H1 (cell line): ENCODE results near the gene TRIM15. TPM values are rescaled to one million over a fixed set of nuclear protein-coding genes. Genes with fewer than 3 reads are reported as not detected.

ENCODE experiments used
- CTCF ChIA-PET: fragments of 300-600 bp; sonication (Branson Sonifier 250); formaldehyde crosslinking; loops from one replicate; lab custom pipeline; 2021; ENCODE audit not compliant: partially characterized antibody; lab: Charles Lee
- POLR2A ChIA-PET: fragments of 300-600 bp; sonication (Branson Sonifier 250); formaldehyde crosslinking; loops from one replicate; lab custom pipeline; 2021; ENCODE audit warnings: inconsistent platforms; ENCODE audit not compliant: partially characterized antibody; lab: Charles Lee
- DNase-seq, 2 experiments: peaks; one replicate each; pipeline versions ENCODE4 v3.0.0 to v3.0.0-alpha.2; 2010 to 2022; ENCODE audit warnings: low spot score in 2 of 2, low read depth in 1 of 2, mixed read lengths in 1 of 2
- FAIRE-seq: peaks from 2 replicates; lab custom pipeline; 2011; peaks lifted over from hg19 to GRCh38; lab: Jason Lieb, UNC
- H2AFZ ChIP-seq: 2 replicates; pipeline ENCODE4 v1.8.1; 2012; ENCODE audit warnings: low read length, inconsistent platforms
- H2AK5ac ChIP-seq: 2 replicates; pipeline ENCODE4 v1.6.1; 2013; ENCODE audit warnings: low read depth, low read length
- H2BK120ac ChIP-seq: replicated peaks from 2 replicates; pipeline ENCODE3; 2013; ENCODE audit warnings: low read depth, low read length, inconsistent platforms
- H2BK12ac ChIP-seq: 2 replicates; pipeline ENCODE4 v1.6.1; 2013; ENCODE audit warnings: low read depth, low read length
- H2BK15ac ChIP-seq: 2 replicates; pipeline ENCODE4 v1.6.1; 2013; ENCODE audit warnings: low read length
- H2BK20ac ChIP-seq: 2 replicates; pipeline ENCODE4 v1.6.1; 2013; ENCODE audit warnings: low read length
- H2BK5ac ChIP-seq: 2 replicates; pipeline ENCODE4 v1.6.1; 2013; ENCODE audit warnings: low read depth, low read length
- H3K14ac ChIP-seq: 2 replicates; pipeline ENCODE4 v1.6.1; 2013; ENCODE audit warnings: inconsistent platforms; ENCODE audit not compliant: insufficient read length
- H3K18ac ChIP-seq: 2 replicates; pipeline ENCODE4 v1.6.1; 2013; ENCODE audit warnings: low read length; ENCODE audit errors: extremely low read depth
- H3K23ac ChIP-seq: 2 replicates; pipeline ENCODE4 v1.6.1; 2013; ENCODE audit warnings: inconsistent platforms; ENCODE audit not compliant: insufficient read length
- H3K23me2 ChIP-seq: 2 replicates; pipeline ENCODE4 v1.6.1; 2013; ENCODE audit warnings: low read depth, low read length
- H3K27ac ChIP-seq: 2 replicates; pipeline ENCODE4 v1.6.1; 2011; ENCODE audit warnings: low read depth, low read length, inconsistent platforms
- H3K27me3 ChIP-seq, 4 experiments: replicated peaks in 1 of 4; 1 replicate in 1 of 4; 2 replicates in 3 of 4; pipeline versions ENCODE4 v1.6.1 to v1.8.1; 2011 to 2013; ENCODE audit warnings: low read length in 3 of 4, mild to moderate bottlenecking in 3 of 4, inconsistent platforms in 2 of 4, mixed read lengths in 2 of 4, moderate library complexity in 1 of 4; ENCODE audit not compliant: control insufficient read depth in 3 of 4, insufficient read depth in 3 of 4; ENCODE audit errors: extremely low read depth in 1 of 4
- H3K36me3 ChIP-seq, 4 experiments: 2 replicates each; pipeline versions ENCODE4 v1.6.1 to v1.8.1; 2011 to 2013; ENCODE audit warnings: mild to moderate bottlenecking in 4 of 4, low read length in 3 of 4, moderate library complexity in 2 of 4, control low read depth in 1 of 4, inconsistent platforms in 1 of 4; ENCODE audit not compliant: insufficient read depth in 4 of 4, control insufficient read depth in 2 of 4
- H3K4ac ChIP-seq: replicated peaks from 2 replicates; pipeline ENCODE3; 2013; ENCODE audit warnings: low read length, low read depth, mixed read lengths, inconsistent platforms; ENCODE audit not compliant: insufficient read length
- H3K4me1 ChIP-seq, 4 experiments: replicated peaks in 1 of 4; 1 replicate in 1 of 4; 2 replicates in 3 of 4; pipeline versions ENCODE4 v1.6.1 to v1.8.1; 2011 to 2013; ENCODE audit warnings: low read length in 3 of 4, inconsistent platforms in 2 of 4, mixed read lengths in 1 of 4; ENCODE audit not compliant: insufficient read depth in 4 of 4, control insufficient read depth in 3 of 4
- H3K4me2 ChIP-seq, 2 experiments: 2 replicates each; pipeline versions ENCODE4 v1.6.1 to v1.8.1; 2011 to 2013; ENCODE audit warnings: low read depth in 2 of 2, low read length in 2 of 2, control low read depth in 1 of 2, inconsistent platforms in 1 of 2, mild to moderate bottlenecking in 1 of 2; ENCODE audit not compliant: insufficient read depth in 1 of 2
- H3K4me3 ChIP-seq, 4 experiments: fragments of 200-600, 300-600 bp in 1 of 4; sonication (generic), shearing (Covaris generic), sonication (Bioruptor Twin) in 1 of 4; 2 replicates each; pipeline versions ENCODE4 v1.5.1 to v1.8.1; 2011 to 2016; ENCODE audit warnings: low read length in 4 of 4, low read depth in 3 of 4, control low read depth in 2 of 4, inconsistent platforms in 2 of 4, mild to moderate bottlenecking in 2 of 4, mixed read lengths in 1 of 4, moderate library complexity in 1 of 4; ENCODE audit not compliant: insufficient read depth in 2 of 4; ENCODE audit errors: extremely low read depth in 1 of 4
- H3K56ac ChIP-seq: replicated peaks from 2 replicates; pipeline ENCODE3; 2013; ENCODE audit warnings: low read depth, mild to moderate bottlenecking, mixed read lengths, low read length, inconsistent platforms; ENCODE audit not compliant: insufficient read length
- H3K79me1 ChIP-seq: 2 replicates; pipeline ENCODE4 v1.6.1; 2013; ENCODE audit warnings: low read depth, low read length, control low read depth
- H3K79me2 ChIP-seq, 2 experiments: 2 replicates each; pipeline versions ENCODE4 v1.6.1 to v1.8.1; 2012 to 2013; ENCODE audit warnings: low read length in 2 of 2, mild to moderate bottlenecking in 2 of 2, inconsistent platforms in 1 of 2; ENCODE audit not compliant: insufficient read depth in 2 of 2, control insufficient read depth in 1 of 2
- H3K9ac ChIP-seq, 4 experiments: replicated peaks in 1 of 4; 1 replicate in 1 of 4; 2 replicates in 3 of 4; pipeline versions ENCODE4 v1.6.1 to v1.8.1; 2011 to 2013; ENCODE audit warnings: low read depth in 3 of 4, low read length in 3 of 4, control low read depth in 2 of 4, mild to moderate bottlenecking in 2 of 4, moderate library complexity in 2 of 4, inconsistent platforms in 1 of 4; ENCODE audit errors: extremely low read depth in 1 of 4
- H3K9me3 ChIP-seq, 2 experiments: 2 replicates each; pipeline versions ENCODE4 v1.6.1 to v1.8.1; 2012 to 2013; ENCODE audit warnings: mild to moderate bottlenecking in 2 of 2, moderate library complexity in 2 of 2, control low read depth in 1 of 2, inconsistent platforms in 1 of 2, low read depth in 1 of 2, low read length in 1 of 2, mixed read lengths in 1 of 2; ENCODE audit not compliant: insufficient read depth in 2 of 2
- H4K20me1 ChIP-seq, 2 experiments: replicated peaks in 1 of 2; 2 replicates each; pipeline versions ENCODE3 to v1.8.1; 2011 to 2013; ENCODE audit warnings: inconsistent platforms in 2 of 2, low read length in 2 of 2, mild to moderate bottlenecking in 1 of 2; ENCODE audit not compliant: insufficient read depth in 2 of 2, control insufficient read depth in 1 of 2
- H4K5ac ChIP-seq: 2 replicates; pipeline ENCODE4 v1.6.1; 2013; ENCODE audit warnings: low read length, low read depth, mixed read lengths, inconsistent platforms; ENCODE audit not compliant: insufficient read length
- H4K8ac ChIP-seq: 2 replicates; pipeline ENCODE4 v1.8.0; 2013; ENCODE audit warnings: mild to moderate bottlenecking, moderate library complexity, low read length, inconsistent platforms; ENCODE audit not compliant: insufficient read depth; ENCODE audit errors: extremely low read depth
- H4K91ac ChIP-seq: replicated peaks from 2 replicates; pipeline ENCODE3; 2013; ENCODE audit warnings: low read length, mixed read lengths, inconsistent platforms; ENCODE audit not compliant: insufficient read length
- BACH1 ChIP-seq: IDR thresholded peaks from 2 replicates; pipeline ENCODE4 v1.6.1; 2012; ENCODE audit warnings: low read length, improper control_type of control experiment
- EZH2 ChIP-seq: fragments of 200-600 bp; sonication (generic); IDR thresholded peaks from 2 replicates; pipeline ENCODE4 v1.7.1; 2012; ENCODE audit warnings: low read depth, mild to moderate bottlenecking, moderate library complexity, low read length, inconsistent platforms; ENCODE audit not compliant: severe bottlenecking
- FOSL1 ChIP-seq: IDR thresholded peaks from 2 replicates; pipeline ENCODE4 v1.6.1; 2011; ENCODE audit warnings: mild to moderate bottlenecking, low read depth, low read length, moderate library complexity; ENCODE audit not compliant: insufficient read depth
- JUN ChIP-seq: IDR thresholded peaks from 2 replicates; pipeline ENCODE4 v1.6.1; 2011; ENCODE audit warnings: low read depth, mild to moderate bottlenecking, improper control_type of control experiment, low read length
- KDM5A ChIP-seq: fragments of 200-600 bp; IDR thresholded peaks from 2 replicates; pipeline ENCODE4 v1.7.1; 2012; ENCODE audit warnings: mild to moderate bottlenecking, low read length, inconsistent platforms, mixed read lengths
- MAX ChIP-seq: IDR thresholded peaks from 2 replicates; pipeline ENCODE4 v1.6.1; 2012; ENCODE audit warnings: inconsistent platforms
- ZNF274 ChIP-seq: IDR thresholded peaks from 2 replicates; pipeline ENCODE4 v1.7.0; 2012; ENCODE audit warnings: low read length, borderline replicate concordance; ENCODE audit errors: extremely low read depth
- WGBS, 2 experiments: shearing (Covaris generic) in 1 of 2; methylation state at CpG; one replicate each; pipeline versions ENCODE4 v1.1.6 to v1.1.7; 2013 to 2015; ENCODE audit warnings: low lambda C conversion rate in 2 of 2, mixed read lengths in 2 of 2, inconsistent platforms in 1 of 2, low coverage in 1 of 2, missing lambda C conversion rate in 1 of 2; ENCODE audit not compliant: insufficient replicate concordance in 2 of 2, insufficient coverage in 1 of 2, insufficient read length in 1 of 2; ENCODE audit errors: extremely low coverage in 1 of 2, missing lambda C conversion rate in 1 of 2; 5-methylcytosine and 5-hydroxymethylcytosine counted together
- polyA plus RNA-seq, 7 experiments: library from polyadenylated mRNA; depleted of rRNA in 3 of 7; stranded (reverse) in 5 of 7; unstranded in 2 of 7; fragments of >200 nt in 5 of 7; fragments of 200-250 nt in 2 of 7; gene quantifications; 1 replicate in 5 of 7; 2 replicates in 1 of 7; 4 replicates in 1 of 7; pipeline versions ENCODE4 v1.2.1 to v1.2.3, GENCODE V29; 2011 to 2013; ENCODE audit warnings: missing spikeins in 2 of 7, mixed read lengths in 2 of 7
- total RNA-seq: library from RNA; stranded (reverse); fragmentation: NEBNext Ultra II Directional; extraction: Animal tissue kit (Norgen Biotek cat#: 25700); gene quantifications from 2 replicates; pipeline ENCODE4 v1.2.1, GENCODE V29; 2021
- TF ChIP-seq, protein P1 (sequence below): IDR thresholded peaks from 2 replicates; pipeline ENCODE4 v1.6.1; 2011; ENCODE audit warnings: low read depth, mild to moderate bottlenecking, low read length; ENCODE audit not compliant: insufficient read depth

Gene TRIM15
- total and polyA plus RNA-seq, 2 of the 8 experiments (the other 6 are each of a cell fraction or from before 2014, with no cell fraction given), result 0.18 to 0.48 TPM

GRCh38 chr6:30113841-30114240 lies 49.5 kb upstream of the TRIM15 start:
- Histone ChIP-seq H2BK5ac (no peak overlapping the region), H2BK12ac (no peak overlapping the region), H2BK20ac (no peak overlapping the region), H3K14ac (no peak overlapping the region), H2BK15ac (no peak overlapping the region), H3K27ac (no peak overlapping the region), H2AFZ (no peak overlapping the region), H3K4me3 (no peak overlapping the region), H3K79me2 (no peaks in the 10 kb centered on the region), H3K9me3 (no peaks in the 10 kb centered on the region), H3K4ac (no peak overlapping the region), H4K8ac (no peak overlapping the region), H3K27me3 (peaks cover 0 to 13% (median 7%) of the 10 kb centered on the region in 4 experiments; a peak in 5 of 7 replicates), H3K4me2 (no peak overlapping the region), H3K18ac (no peak overlapping the region), H4K91ac (no peak overlapping the region), H4K20me1 (no peaks in the 10 kb centered on the region), H2BK120ac (no peak overlapping the region), H3K23ac (no peak overlapping the region), H4K5ac (no peak overlapping the region), H3K56ac (no peak overlapping the region), H3K36me3 (no peaks in the 10 kb centered on the region), H3K4me1 (no peaks in the 10 kb centered on the region), H3K9ac (no peak overlapping the region), H3K23me2 (no peaks in the 10 kb centered on the region), H2AK5ac (no peak overlapping the region), H3K79me1 (no peaks in the 10 kb centered on the region)
- FAIRE-seq, result no peak
- TF ChIP-seq, protein P1, sequence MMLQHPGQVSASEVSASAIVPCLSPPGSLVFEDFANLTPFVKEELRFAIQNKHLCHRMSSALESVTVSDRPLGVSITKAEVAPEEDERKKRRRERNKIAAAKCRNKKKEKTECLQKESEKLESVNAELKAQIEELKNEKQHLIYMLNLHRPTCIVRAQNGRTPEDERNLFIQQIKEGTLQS, result no peak
- no peak for TF ChIP-seq BACH1
- TF ChIP-seq EZH2, result no peak
- no peak for TF ChIP-seq MAX
- no peak for TF ChIP-seq JUN
- no peak for TF ChIP-seq KDM5A
- TF ChIP-seq FOSL1, result no peak
- no peak for TF ChIP-seq ZNF274
- WGBS, 2 experiments, result 86% methylated on average over 1 of the region's 1 CpG; no CpG with 5 or more reads in 1 of the 2 experiments
- no peak for DNase-seq
- ChIA-PET POLR2A (no interaction called here), CTCF (interaction anchor here (0.7 to 3.6 kb wide), 4 partner anchors 10 to 78 kb away, joined by 3 to 23 read pairs (median 12); no protein-coding TSS in a partner anchor)
